Measurements from ENCODE around the gene PCYT1B. TPM values are rescaled to one million over a fixed set of nuclear protein-coding genes. Genes with fewer than 3 reads are reported as not detected.
"Not testable (repeated sequence)": the region's sequence is repeated elsewhere in the genome, so short reads cannot be mapped to it uniquely, and the experiment has no call there.

The PCYT1B gene
- total RNA-seq, 1 donor from 2014 or later = 2.0 TPM

DNA sequence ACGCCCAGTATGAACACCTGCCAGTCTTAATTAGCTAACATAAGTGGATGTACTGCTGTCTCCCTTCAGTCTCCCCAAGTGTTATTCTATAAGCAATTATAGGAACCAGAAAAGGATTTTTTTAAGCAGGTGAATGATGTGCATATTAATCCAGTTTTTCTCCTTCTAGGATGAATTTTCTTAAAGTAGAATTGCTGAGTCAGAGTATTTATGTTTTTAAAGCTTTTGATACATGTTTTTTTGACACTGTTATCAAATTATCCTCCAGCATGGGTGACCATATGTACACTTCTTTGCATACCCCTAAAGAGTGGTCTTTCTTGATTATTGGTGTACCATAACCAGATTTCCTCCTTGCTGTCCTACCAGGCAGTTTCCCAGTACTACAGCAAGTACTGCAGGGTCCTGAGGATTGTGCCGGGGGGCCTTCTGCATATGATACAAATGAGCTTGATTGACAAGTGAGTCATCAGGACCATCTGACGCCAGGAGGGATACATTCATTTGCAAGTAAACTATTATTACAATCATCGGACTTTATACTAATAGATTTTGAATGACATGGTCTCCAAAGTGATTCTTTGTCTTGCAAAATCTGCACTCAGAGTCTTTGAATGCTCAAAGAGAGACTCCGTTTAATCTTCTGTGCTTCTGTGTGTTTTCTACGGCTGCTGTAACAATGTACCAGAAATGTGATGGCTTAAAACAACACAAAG, 10.7 kb upstream of the PCYT1B start:
- Histone ChIP-seq H3K27me3 (ENCODE audit: control insufficient read depth, insufficient read depth, low read length) (no peaks in the 10 kb centered on the region), H3K36me3 (ENCODE audit: control insufficient read depth, insufficient read depth, low read length) (no peaks in the 10 kb centered on the region), H3K4me3 (ENCODE audit: low read depth, low read length) (no peak overlapping the region)
- TF ChIP-seq, protein P1, sequence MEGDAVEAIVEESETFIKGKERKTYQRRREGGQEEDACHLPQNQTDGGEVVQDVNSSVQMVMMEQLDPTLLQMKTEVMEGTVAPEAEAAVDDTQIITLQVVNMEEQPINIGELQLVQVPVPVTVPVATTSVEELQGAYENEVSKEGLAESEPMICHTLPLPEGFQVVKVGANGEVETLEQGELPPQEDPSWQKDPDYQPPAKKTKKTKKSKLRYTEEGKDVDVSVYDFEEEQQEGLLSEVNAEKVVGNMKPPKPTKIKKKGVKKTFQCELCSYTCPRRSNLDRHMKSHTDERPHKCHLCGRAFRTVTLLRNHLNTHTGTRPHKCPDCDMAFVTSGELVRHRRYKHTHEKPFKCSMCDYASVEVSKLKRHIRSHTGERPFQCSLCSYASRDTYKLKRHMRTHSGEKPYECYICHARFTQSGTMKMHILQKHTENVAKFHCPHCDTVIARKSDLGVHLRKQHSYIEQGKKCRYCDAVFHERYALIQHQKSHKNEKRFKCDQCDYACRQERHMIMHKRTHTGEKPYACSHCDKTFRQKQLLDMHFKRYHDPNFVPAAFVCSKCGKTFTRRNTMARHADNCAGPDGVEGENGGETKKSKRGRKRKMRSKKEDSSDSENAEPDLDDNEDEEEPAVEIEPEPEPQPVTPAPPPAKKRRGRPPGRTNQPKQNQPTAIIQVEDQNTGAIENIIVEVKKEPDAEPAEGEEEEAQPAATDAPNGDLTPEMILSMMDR (IDR thresholded peaks at IDR 0.05; ENCODE audit: insufficient read depth, low read length, poor library complexity, severe bottlenecking) = no peak
- DNase-seq (ENCODE audit: low read depth) = no peak

DNA sequence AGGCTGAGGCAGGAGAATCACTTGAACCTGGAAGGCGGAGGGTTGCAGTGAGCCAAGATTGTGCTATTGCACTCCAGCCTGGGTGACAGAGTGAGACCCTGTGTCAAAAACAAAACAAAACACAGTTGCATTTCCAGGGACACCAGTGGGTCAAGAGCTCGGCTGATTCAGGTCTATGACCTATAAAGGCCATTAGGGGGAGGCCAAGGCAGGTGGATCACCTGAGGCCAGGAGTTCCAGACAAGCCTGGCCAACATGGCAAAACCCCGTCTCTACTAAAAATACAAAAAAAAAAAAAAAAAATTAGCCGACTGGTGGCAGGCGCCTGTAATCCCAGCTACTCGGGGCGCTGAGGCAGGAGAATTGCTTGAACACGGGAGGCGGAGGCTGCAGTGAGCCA, 8.5 kb upstream of the PCYT1B start:
- H3K27me3 ChIP-seq (ENCODE audit: control insufficient read depth, insufficient read depth, low read length); H3K36me3 ChIP-seq (ENCODE audit: control insufficient read depth, insufficient read depth, low read length); DNase-seq (ENCODE audit: low read depth); H3K4me3 ChIP-seq (ENCODE audit: low read depth, low read length): not testable (repeated sequence)

DNA sequence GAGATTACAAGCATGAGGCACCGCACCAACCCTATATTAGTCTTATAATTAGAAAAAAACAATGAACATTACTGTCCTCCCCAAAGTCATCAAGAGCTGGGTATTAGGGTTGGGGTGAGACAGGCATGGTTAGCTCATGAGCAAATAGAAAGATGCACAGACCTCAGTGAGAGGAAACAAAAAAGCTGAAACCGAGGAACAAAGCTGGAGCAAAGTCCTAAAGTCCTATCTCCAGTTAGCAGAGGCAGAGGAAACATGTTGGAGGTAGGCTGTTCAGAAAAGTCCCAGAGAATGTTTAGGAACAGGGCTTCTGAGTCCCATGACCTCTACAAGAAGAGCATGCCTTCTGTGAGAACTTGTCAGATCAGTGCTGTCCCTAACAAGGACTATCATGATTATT, 4.6 kb upstream of the PCYT1B start:
- TF ChIP-seq, protein P1 (IDR thresholded peaks at IDR 0.05; ENCODE audit: insufficient read depth, low read length, poor library complexity, severe bottlenecking) = no peak
- Histone ChIP-seq H3K36me3 (ENCODE audit: control insufficient read depth, insufficient read depth, low read length) (no peaks in the 10 kb centered on the region), H3K4me3 (ENCODE audit: low read depth, low read length) (no peak overlapping the region), H3K27me3 (ENCODE audit: control insufficient read depth, insufficient read depth, low read length) (no peaks in the 10 kb centered on the region)
- DNase-seq (ENCODE audit: low read depth) = no peak

DNA sequence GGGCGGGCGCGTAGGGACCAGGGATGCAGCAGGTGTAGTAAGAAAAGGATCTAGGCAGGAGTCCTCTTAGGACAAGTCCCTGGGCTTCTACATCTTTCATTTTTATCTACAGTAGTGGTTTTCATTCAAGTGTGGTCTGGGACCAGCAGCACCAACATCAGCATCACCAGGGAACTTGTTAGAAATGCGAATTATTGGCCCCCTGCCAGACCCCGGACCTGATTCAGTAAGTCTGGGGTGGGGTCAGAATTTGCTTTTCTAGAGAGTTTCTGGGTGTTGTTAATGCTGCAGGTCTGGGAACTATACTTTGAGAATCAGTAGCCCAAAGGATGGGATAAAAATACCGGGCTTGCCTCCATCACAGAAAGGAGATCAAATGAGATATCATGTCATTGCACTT, 1.3 kb upstream of the PCYT1B start:
- Histone ChIP-seq H3K36me3 (ENCODE audit: control insufficient read depth, insufficient read depth, low read length) (no peaks in the 10 kb centered on the region), H3K27me3 (ENCODE audit: control insufficient read depth, insufficient read depth, low read length) (no peaks in the 10 kb centered on the region), H3K4me3 (ENCODE audit: low read depth, low read length) (no peak overlapping the region)
- no peak for DNase-seq (ENCODE audit: low read depth)
- TF ChIP-seq, protein P1 (IDR thresholded peaks at IDR 0.05; ENCODE audit: insufficient read depth, low read length, poor library complexity, severe bottlenecking) = no peak

DNA sequence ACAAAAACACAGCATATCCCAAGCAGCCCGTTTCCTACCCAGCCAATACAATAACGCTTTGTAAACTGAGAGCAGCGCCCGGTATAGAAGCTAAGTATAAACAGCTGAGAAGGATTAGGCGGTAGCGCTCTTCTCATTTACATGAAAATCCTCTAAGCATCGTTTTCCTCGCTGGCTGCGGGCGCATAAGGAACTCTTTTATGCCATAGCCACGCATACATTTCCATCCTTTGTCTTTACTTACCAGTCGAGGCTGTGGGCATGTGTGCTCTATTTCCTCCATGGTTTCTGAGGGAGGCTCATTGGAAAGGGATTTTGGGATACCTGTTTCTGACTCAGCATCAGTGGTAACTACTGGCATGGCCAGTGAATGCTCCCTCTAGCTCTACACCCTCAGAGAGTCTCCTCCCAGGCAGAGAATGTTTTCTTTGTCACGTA, 383 bp downstream of the PCYT1B start:
- H3K27me3 ChIP-seq (ENCODE audit: control insufficient read depth, insufficient read depth, low read length) = no peaks in the 10 kb centered on the region
- TF ChIP-seq, protein P1 (IDR thresholded peaks at IDR 0.05; ENCODE audit: insufficient read depth, low read length, poor library complexity, severe bottlenecking) = no peak
- H3K4me3 ChIP-seq (ENCODE audit: low read depth, low read length) = peak overlapping the region; percentile 26
- DNase-seq (ENCODE audit: low read depth) = no peak
- no peaks in the 10 kb centered on the region for H3K36me3 ChIP-seq (ENCODE audit: control insufficient read depth, insufficient read depth, low read length)

DNA sequence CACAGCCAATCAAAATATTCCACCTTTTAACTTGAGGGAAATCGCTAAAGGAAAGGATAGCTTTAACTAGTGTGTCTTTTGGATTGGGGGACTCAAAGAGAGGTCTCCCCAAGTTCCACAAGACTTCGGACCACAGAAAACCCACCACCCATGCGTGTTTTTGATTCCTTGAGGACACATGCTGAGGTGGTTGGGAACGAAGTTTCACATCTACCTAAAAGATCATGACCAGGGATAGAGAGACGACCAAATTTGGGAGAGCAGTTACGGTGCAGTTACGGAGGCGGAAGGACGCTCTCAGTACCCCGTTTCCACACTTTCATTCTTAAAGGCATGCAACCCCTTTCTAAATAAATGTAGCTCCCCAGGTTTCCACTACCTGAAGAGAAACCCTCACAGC, 1.1 kb downstream of the PCYT1B start:
- H3K36me3 ChIP-seq (ENCODE audit: control insufficient read depth, insufficient read depth, low read length) = no peaks in the 10 kb centered on the region
- peak overlapping the region; percentile 26 for H3K4me3 ChIP-seq (ENCODE audit: low read depth, low read length)
- TF ChIP-seq, protein P1 (IDR thresholded peaks at IDR 0.05; ENCODE audit: insufficient read depth, low read length, poor library complexity, severe bottlenecking) = no peak
- DNase-seq (ENCODE audit: low read depth) = no peak
- no peaks in the 10 kb centered on the region for H3K27me3 ChIP-seq (ENCODE audit: control insufficient read depth, insufficient read depth, low read length)
